Left lobe of liver (tissue), 2 donors: ENCODE results near the gene DNAJC13. TPM values are rescaled to one million over a fixed set of nuclear protein-coding genes. Genes with fewer than 3 reads are reported as not detected.

Source experiments
- ATAC-seq: fragments of 200-7000 bp; cut with Tn5 transposase; one replicate; pipeline ENCODE4 v1.9.1; 2020; ENCODE audit warnings: mild to moderate bottlenecking, moderate library complexity
- DNase-seq: peaks from one replicate; pipeline ENCODE4 v3.0.0-alpha.2; 2020; ENCODE audit warnings: low spot score
- total RNA-seq: library from RNA; stranded (reverse); gene quantifications from one replicate; pipeline ENCODE4 v1.2.1, GENCODE V29; 2021
- donor health status: DM: no; HTN: no; CAD: no; lungs with moderate emphysema.
- donor health status: DM: no; HTN: yes; CAD: no.

Gene DNAJC13
- total RNA-seq, 1 donor from 2014 or later: 11.8 TPM

GRCh38 chr3:132570016-132570415, 152.7 kb downstream of the DNAJC13 start:
- DNase-seq (no peak), ATAC-seq (no peak)

DNA sequence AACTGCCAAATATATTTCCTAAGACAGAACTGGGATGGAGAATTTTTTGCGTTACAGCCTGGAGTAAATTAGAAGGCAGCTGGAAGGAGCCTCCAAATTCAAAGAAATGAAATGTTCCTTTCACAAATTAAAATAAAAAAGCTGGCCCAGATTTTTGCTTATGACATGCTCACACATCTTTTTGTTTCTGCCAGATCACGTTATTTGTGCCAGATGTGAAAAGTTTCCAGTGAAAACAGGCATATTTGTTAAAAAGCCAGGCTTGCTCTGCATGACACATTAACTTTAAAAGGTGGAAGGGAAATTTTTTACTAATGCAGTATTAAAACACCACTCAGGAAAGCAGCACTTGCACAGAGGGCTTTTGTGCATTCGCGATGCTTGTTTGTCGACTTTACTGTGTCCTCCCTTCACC, 156.5 kb downstream of the DNAJC13 start:
- DNase-seq: no peak
- ATAC-seq: no peak

DNA sequence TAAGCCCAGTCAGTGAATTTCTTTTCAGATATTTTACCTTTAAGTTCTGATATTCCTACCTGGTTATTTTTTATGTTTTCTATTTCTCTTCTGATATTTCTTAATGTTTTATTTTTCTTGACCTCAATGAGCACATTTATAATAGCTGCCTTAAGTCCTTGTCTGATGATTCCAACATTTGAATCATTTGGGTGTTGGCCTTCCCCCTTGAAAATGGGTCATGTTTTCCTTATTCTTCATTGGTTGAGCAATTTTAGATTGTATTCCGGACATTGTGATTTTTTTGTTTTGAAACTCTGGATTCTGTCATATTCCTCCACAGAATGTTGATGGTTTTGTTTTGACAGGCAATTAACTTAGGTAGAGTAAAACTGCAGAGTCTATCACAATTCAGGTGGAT, 170.1 kb downstream of the DNAJC13 start:
- DNase-seq: no peak
- ATAC-seq: no peak

Other genes starting within 250 kb of the DNAJC13 start
- gene ACP3, start 100.1 kb upstream of the DNAJC13 start, total RNA-seq: not detected
- gene ACKR4, start 179.8 kb downstream of the DNAJC13 start, total RNA-seq: not detected
- 104 TPM for gene ACAD11, start 242.3 kb downstream of the DNAJC13 start, total RNA-seq
- gene UBA5, start 242.8 kb downstream of the DNAJC13 start, total RNA-seq: 28.4 TPM